Stimulated activated naive CD8-positive, alpha-beta T cell treated with anti-CD3 and anti-CD28 coated beads, Interleukin-15, amount 100 ng/mL, for 72 hours (primary cell): Measurements from ENCODE around the gene MCTP2.
A peak's percentile ranks its signal among the peaks of the same experiment; 100 is the strongest.
"Not testable (repeated sequence)": the region's sequence is repeated elsewhere in the genome, so short reads cannot be mapped to it uniquely, and the experiment has no call there.

Experiments
- ATAC-seq: fragments of 150-1000 bp; cut with Tn5 transposase; 2 replicates; pipeline ENCODE4 v1.10.0; 2021; ENCODE audit warnings: mild to moderate bottlenecking, moderate library complexity
- DNase-seq, 2 donors: peaks; one replicate each; pipeline ENCODE4 v3.0.0; 2021 to 2022
- H3K27ac Mint-ChIP-seq, 2 donors: one replicate each; pipeline ENCODE4 v1.8.0; 2022; ENCODE audit warnings: mild to moderate bottlenecking in 2 of 2, mixed read lengths in 2 of 2, moderate library complexity in 2 of 2
- H3K27me3 Mint-ChIP-seq: one replicate; pipeline ENCODE4 v1.8.0; 2022; ENCODE audit warnings: mixed read lengths
- H3K4me1 Mint-ChIP-seq: one replicate; pipeline ENCODE4 v1.8.0; 2022; ENCODE audit warnings: mild to moderate bottlenecking, mixed read lengths
- H3K4me3 Mint-ChIP-seq, 2 donors: one replicate each; pipeline ENCODE4 v1.8.0; 2022; ENCODE audit warnings: mild to moderate bottlenecking in 2 of 2, mixed read lengths in 2 of 2, moderate library complexity in 1 of 2
- H3K9me3 Mint-ChIP-seq, 2 donors: one replicate each; pipeline ENCODE4 v1.8.0; 2022; ENCODE audit warnings: mixed read lengths in 2 of 2

MCTP2 gene

GRCh38 chr15:94485148-94485719, 253.9 kb downstream of the MCTP2 start:
- Mint-ChIP-seq H3K27ac (peak overlapping the region in 1 of 2 donors; percentile 72), H3K9me3 (peaks cover 17 to 27% of the 10 kb centered on the region in 2 donors), H3K4me1 (no peaks in the 10 kb centered on the region), H3K4me3 (no peak overlapping the region), H3K27me3 (peaks cover 8% of the 10 kb centered on the region)
- DNase-seq (no peak), ATAC-seq (peak; percentile 58)

- H3K27ac Mint-ChIP-seq = no peak overlapping the region
- H3K9me3 Mint-ChIP-seq = peaks cover 7 to 29% of the 10 kb centered on the region in 2 donors
- H3K4me1 Mint-ChIP-seq = no peaks in the 10 kb centered on the region
- ATAC-seq = no peak
- peaks cover 8% of the 10 kb centered on the region for H3K27me3 Mint-ChIP-seq
- H3K4me3 Mint-ChIP-seq = no peak overlapping the region
- DNase-seq = no peak
These were observed 256.3 kb downstream of the MCTP2 start for GRCh38 chr15:94487635-94488034.

GRCh38 chr15:94493176-94493575, 261.8 kb downstream of the MCTP2 start:
- Mint-ChIP-seq H3K4me3 (no peak overlapping the region), H3K4me1 (no peaks in the 10 kb centered on the region), H3K27ac (no peak overlapping the region), H3K27me3 (peaks cover 5% of the 10 kb centered on the region), H3K9me3 (peaks cover 2 to 16% of the 10 kb centered on the region in 2 donors)
- no peak for ATAC-seq
- DNase-seq = no peak

- H3K27me3 Mint-ChIP-seq, ATAC-seq, H3K4me3 Mint-ChIP-seq, H3K27ac Mint-ChIP-seq, DNase-seq, H3K4me1 Mint-ChIP-seq: not testable (repeated sequence)
- peaks cover 4 to 16% of the 10 kb centered on the region in 2 donors for H3K9me3 Mint-ChIP-seq
These were observed 262.2 kb downstream of the MCTP2 start for GRCh38 chr15:94493586-94493985.

- DNase-seq (no peak), ATAC-seq (no peak)
- Mint-ChIP-seq H3K9me3 (peaks cover 4 to 16% of the 10 kb centered on the region in 2 donors), H3K4me3 (no peak overlapping the region), H3K27ac (no peak overlapping the region), H3K4me1 (no peaks in the 10 kb centered on the region), H3K27me3 (peaks cover 9% of the 10 kb centered on the region)
These were observed 263.4 kb downstream of the MCTP2 start for GRCh38 chr15:94494732-94495131.

GRCh38 chr15:94503293-94503692, 271.9 kb downstream of the MCTP2 start:
- Mint-ChIP-seq H3K27ac (no peak overlapping the region), H3K9me3 (peaks cover 17 to 42% of the 10 kb centered on the region in 2 donors), H3K4me3 (no peak overlapping the region), H3K27me3 (peaks cover 14% of the 10 kb centered on the region), H3K4me1 (no peaks in the 10 kb centered on the region)
- no peak for ATAC-seq
- DNase-seq = no peak

GRCh38 chr15:94509259-94509658, 277.9 kb downstream of the MCTP2 start:
- H3K9me3 Mint-ChIP-seq = peaks cover 22 to 37% of the 10 kb centered on the region in 2 donors
- no peak overlapping the region for H3K27ac Mint-ChIP-seq
- H3K27me3 Mint-ChIP-seq = no peaks in the 10 kb centered on the region
- H3K4me1 Mint-ChIP-seq = no peaks in the 10 kb centered on the region
- DNase-seq (no peak), ATAC-seq (no peak)
- no peak overlapping the region for H3K4me3 Mint-ChIP-seq

GRCh38 chr15:94522125-94522524, 290.8 kb downstream of the MCTP2 start:
- Mint-ChIP-seq H3K27ac (no peak overlapping the region), H3K4me3 (no peak overlapping the region)
- ATAC-seq = no peak

GRCh38 chr15:94523873-94524272, 292.5 kb downstream of the MCTP2 start:
- H3K9me3 Mint-ChIP-seq = peaks cover 0 to 6% of the 10 kb centered on the region in 2 donors
- ATAC-seq (no peak), DNase-seq (no peak)
- peak overlapping the region in 1 of 2 donors; percentile 15 for H3K27ac Mint-ChIP-seq
- no peaks in the 10 kb centered on the region for H3K4me1 Mint-ChIP-seq
- peaks cover 7% of the 10 kb centered on the region for H3K27me3 Mint-ChIP-seq
- H3K4me3 Mint-ChIP-seq = no peak overlapping the region

More at GRCh38 chr15:94522125-94522524, 290.8 kb downstream of the MCTP2 start:
- Mint-ChIP-seq H3K4me1 (no peaks in the 10 kb centered on the region), H3K9me3 (peaks cover 5 to 6% of the 10 kb centered on the region in 2 donors), H3K27me3 (peaks cover 7% of the 10 kb centered on the region)
- DNase-seq = no peak

- no peak for ATAC-seq
- Mint-ChIP-seq H3K27me3 (peaks cover 7% of the 10 kb centered on the region), H3K27ac (no peak overlapping the region), H3K4me3 (no peak overlapping the region), H3K9me3 (peaks cover 0 to 6% of the 10 kb centered on the region in 2 donors), H3K4me1 (no peaks in the 10 kb centered on the region)
- DNase-seq = no peak
These were observed 293.2 kb downstream of the MCTP2 start for GRCh38 chr15:94524565-94524964.

- ATAC-seq (no peak), DNase-seq (no peak)
- H3K4me3 Mint-ChIP-seq = no peak overlapping the region
- peaks cover 0 to 6% of the 10 kb centered on the region in 2 donors for H3K9me3 Mint-ChIP-seq
- no peak overlapping the region for H3K27ac Mint-ChIP-seq
- no peaks in the 10 kb centered on the region for H3K27me3 Mint-ChIP-seq
- H3K4me1 Mint-ChIP-seq = no peaks in the 10 kb centered on the region
These were observed 294.8 kb downstream of the MCTP2 start for GRCh38 chr15:94526071-94526689.

GRCh38 chr15:94532226-94532625, 300.9 kb downstream of the MCTP2 start:
- no peak overlapping the region for H3K27ac Mint-ChIP-seq
- H3K4me1 Mint-ChIP-seq = no peaks in the 10 kb centered on the region
- DNase-seq = no peak
- peaks cover 17% of the 10 kb centered on the region for H3K27me3 Mint-ChIP-seq
- H3K4me3 Mint-ChIP-seq = no peak overlapping the region
- no peak for ATAC-seq
- no peaks in the 10 kb centered on the region for H3K9me3 Mint-ChIP-seq
